GM12891 (cell line): ENCODE results near the gene PLEKHD1.

Experiments used
- DNase-seq: peaks from one replicate; pipeline ENCODE4 v3.0.0; 2011; ENCODE audit warnings: low spot score; ENCODE audit not compliant: insufficient read length
- FAIRE-seq: peaks from 2 replicates; lab custom pipeline; 2011; peaks lifted over from hg19 to GRCh38; lab: Jason Lieb, UNC
- PAX5 ChIP-seq: IDR thresholded peaks from 2 replicates; pipeline ENCODE4 v1.6.1; 2011; ENCODE audit warnings: low read length, moderate library complexity, mild to moderate bottlenecking; ENCODE audit not compliant: insufficient read depth, severe bottlenecking
- POLR2A ChIP-seq: IDR thresholded peaks from 2 replicates; pipeline ENCODE4 v1.6.1; 2011; ENCODE audit warnings: low read depth, low read length, control low read depth
- POLR2AphosphoS5 ChIP-seq: IDR thresholded peaks from 2 replicates; pipeline ENCODE4 v1.6.1; 2011; ENCODE audit warnings: low read depth, low read length, control low read depth
- POU2F2 ChIP-seq: IDR thresholded peaks from 2 replicates; pipeline ENCODE4 v1.6.1; 2011; ENCODE audit warnings: low read depth, mild to moderate bottlenecking, control low read depth, low read length, moderate library complexity
- SPI1 ChIP-seq: IDR thresholded peaks from 2 replicates; pipeline ENCODE4 v1.6.1; 2011; ENCODE audit warnings: low read depth, low read length, control low read depth
- TAF1 ChIP-seq: IDR thresholded peaks from 2 replicates; pipeline ENCODE4 v1.6.1; 2011; ENCODE audit warnings: low read depth, low read length, control low read depth

The PLEKHD1 gene

DNA sequence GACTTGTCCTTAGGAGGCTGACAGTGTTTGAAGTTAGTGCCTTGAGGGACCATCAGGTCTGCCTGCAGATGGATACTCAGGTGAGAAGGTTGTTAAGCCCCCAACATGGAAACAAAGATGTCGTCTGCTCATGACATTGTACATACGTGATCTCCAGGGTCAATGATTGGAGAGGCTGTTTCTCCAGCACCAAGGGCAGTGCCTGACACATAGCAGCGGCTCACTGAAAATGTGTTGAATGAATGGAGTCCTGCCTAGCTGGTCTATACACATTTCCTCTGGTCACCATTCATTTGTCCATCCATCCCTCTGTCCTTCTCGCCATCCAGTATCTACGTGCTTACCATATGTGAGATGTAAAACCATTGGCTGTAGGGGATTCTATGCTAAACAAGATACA, 83.0 kb downstream of the PLEKHD1 start:
- FAIRE-seq (no peak), DNase-seq (no peak)
- TF ChIP-seq TAF1 (no peak), PAX5 (no peak), POLR2A (no peak)

DNA sequence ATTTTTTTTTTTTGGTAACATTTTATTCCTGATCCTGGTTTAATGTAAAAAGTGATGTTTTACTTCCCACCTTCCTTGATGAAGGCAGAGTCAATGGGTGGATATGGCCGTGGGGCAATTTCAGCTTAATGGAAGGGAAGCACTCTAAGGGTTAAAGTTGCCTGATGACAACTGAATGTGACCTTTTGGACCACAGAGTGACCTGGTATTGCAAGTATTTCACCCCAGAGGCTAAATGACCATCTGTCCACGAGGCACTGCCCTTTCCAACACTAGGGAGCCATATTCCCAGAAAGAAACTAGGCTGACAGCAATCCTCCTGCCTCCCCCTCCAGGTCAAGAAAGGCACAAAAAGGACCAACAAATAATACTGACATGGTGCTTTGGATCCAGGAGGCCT, 85.3 kb downstream of the PLEKHD1 start:
- FAIRE-seq, result no peak
- no peak for DNase-seq
- no peak for TF ChIP-seq SPI1
- no peak for TF ChIP-seq POLR2AphosphoS5
- no peak for TF ChIP-seq POU2F2
- TF ChIP-seq PAX5, result no peak
- no peak for TF ChIP-seq POLR2A
- TF ChIP-seq TAF1, result no peak

DNA sequence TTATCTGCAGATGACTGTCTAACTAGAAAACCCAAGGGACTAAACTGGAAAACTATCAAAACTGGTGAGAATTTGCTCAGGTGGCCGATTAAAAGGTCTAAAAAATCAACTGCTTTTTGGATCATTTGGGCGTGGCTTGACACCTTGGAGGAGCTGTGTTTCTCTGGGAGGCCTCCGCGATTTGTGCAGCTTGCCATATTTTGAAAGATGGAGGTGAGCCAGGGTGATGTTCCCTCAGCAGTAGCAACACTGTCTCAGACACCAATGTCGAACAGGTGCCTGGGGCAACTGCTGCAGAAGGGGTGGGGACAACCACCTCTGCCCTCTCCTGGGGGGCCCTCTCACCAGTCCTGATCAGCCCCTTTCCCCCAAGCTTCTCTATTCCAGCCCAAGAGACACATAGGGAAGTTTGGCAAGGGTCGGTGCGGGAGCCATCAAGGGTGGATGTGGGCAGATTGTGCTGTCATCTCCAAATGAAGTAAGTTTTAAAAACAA, 86.4 kb downstream of the PLEKHD1 start:
- FAIRE-seq, result no peak
- TF ChIP-seq POLR2A (no peak), PAX5 (no peak)
- no peak for DNase-seq

DNA sequence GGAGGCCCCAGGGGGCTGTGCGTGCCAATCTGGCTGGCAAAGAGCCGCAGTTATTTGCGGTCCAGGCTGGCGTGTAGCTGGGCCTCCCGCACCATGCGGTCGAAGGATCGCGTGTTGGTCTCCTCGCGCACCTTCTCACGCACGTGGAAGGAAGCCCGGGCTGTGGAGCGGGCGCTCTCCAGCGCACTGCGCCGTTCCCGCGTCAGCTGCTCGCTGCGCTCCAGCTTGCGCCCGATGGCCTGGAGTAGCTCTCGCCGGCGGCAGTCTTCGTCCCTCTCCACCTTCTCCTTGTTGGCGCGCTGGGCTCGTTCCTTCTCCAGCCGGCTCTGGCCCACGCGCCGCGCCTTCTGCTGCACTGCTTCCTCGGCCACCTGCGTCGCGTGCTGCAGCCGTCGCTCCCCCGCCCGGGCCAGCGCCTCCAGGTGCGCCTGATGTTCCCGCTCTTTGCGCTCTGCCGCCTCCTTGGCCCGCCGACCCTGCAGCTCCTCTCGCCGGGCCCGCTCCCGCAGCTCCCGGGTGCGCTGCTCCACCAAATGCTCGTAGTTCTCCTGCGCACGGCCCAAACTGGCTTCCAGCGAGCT, 87.0 kb downstream of the PLEKHD1 start:
- no peak for TF ChIP-seq PAX5
- no peak for TF ChIP-seq TAF1
- TF ChIP-seq SPI1, result no peak
- TF ChIP-seq POLR2A, result no peak
- TF ChIP-seq POU2F2, result no peak
- TF ChIP-seq POLR2AphosphoS5, result no peak
- DNase-seq, result no peak
- FAIRE-seq, result no peak

DNA sequence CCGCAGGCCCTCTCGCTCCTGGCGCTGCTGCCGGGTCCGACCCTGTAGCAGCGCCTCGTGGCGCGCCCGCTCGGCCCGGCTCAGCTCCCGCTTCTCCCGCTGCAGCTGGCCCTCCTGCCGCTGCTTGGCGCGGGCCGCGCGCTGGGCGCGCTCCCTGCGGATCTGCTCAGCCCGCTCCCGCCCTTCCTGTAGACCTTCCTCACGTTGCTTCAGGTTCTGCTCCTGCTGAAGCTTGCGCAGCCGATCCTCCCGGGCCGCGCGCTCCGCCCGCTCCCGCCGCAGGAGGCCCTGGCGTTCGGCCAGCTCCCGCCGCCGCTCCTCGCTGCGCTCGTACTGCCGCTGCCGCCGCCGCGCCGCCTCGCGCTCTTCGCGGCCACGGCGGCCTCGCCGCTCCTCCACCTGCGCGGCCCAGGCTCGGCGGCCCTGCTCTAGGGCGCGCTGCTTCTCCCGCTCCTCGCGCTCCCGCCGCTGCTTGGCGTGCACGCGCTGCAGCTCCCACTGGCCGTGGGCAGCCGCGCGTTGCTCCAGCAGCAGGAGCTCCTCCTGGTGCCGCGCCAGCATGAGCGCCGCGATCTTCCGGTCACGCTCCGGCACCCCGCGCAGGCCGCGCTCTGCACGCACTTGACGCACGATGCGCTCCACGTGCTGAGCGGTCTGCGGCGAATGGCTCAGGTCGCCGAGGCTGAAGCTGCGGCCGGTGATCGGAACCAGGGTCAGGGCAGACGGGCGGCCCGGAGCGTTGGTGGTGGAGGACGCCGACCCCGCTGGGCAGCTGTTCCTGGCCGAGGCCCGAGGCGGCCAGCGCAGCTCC, 87.7 kb downstream of the PLEKHD1 start:
- FAIRE-seq (no peak), DNase-seq (peak; percentile 37)
- no peak for TF ChIP-seq PAX5

DNA sequence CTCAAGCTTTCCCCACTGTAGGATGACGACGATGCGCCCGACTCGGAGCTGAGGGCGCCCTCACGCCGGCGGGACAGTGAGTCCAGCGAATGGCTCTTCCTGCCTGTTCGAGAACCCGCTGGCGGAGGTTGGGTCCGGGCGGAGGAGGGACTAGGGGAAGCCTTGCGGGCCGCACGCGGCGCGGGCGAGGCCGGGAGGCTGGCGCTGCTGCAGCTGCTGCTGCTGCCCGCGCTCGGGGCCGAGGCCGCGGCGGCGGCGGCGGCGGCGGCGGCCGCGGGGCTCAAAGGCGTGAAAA, 88.3 kb downstream of the PLEKHD1 start:
- DNase-seq (no peak), FAIRE-seq (no peak)
- no peak for TF ChIP-seq TAF1
- no peak for TF ChIP-seq POU2F2
- no peak for TF ChIP-seq SPI1
- TF ChIP-seq POLR2AphosphoS5, result no peak
- TF ChIP-seq POLR2A, result no peak
- TF ChIP-seq PAX5, result no peak

DNA sequence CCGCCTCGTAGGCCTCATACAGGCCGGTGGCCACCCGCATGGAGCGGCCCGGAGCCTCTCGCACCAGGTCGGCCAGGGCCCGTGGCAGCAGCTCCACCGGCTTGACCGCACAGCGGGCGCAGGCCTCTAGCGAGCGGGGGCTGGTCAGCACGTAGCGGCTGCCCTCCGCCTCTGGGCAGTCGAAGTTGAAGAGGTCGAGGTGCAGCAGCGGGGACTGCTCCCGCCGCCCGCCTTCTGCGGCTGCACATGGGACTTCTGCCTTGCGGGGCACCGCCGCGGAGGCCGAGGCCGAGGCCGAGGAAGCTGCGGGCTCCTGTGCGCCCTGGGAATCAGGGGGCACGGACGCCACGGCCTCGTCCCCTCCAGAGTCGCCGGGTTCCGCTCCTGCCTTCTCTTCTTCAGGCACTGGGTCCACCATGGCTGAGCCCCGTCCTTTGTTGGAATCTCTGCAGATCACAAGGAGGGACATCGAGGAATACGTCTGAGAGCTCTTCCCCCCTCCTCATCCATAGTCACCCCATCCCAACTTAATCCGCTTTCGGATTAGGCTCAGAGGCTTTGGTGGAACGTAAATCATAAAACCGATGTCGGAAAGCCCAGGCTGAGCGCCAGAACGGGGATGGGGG, 88.8 kb downstream of the PLEKHD1 start:
- FAIRE-seq, result no peak
- DNase-seq, result no peak
- TF ChIP-seq POU2F2, result no peak

DNA sequence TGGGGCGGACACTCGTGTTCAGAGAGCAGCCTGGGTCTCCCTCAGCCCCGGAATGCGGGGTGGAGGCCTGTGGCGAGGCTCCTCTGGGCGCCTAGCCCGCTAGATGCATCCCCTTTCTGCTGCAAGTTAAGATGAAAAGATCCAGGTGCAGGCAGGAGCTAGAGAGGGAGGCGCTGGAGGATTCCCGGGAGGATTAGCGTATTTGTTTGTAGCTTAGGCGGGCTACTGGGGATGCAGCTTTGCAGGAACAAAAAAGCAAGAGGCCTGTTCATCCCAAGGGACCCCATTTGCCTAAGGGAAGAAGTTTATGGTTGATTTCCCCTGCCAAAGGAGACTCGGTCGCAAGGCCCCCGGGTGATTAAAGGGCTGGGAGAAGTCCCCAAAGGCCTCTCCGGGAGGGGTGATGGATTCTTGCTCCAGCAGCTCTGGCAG, 89.3 kb downstream of the PLEKHD1 start:
- FAIRE-seq (no peak), DNase-seq (no peak)
- TF ChIP-seq POU2F2, result no peak
- TF ChIP-seq POLR2AphosphoS5, result no peak
- TF ChIP-seq PAX5, result no peak
- no peak for TF ChIP-seq SPI1
- TF ChIP-seq POLR2A, result no peak
- no peak for TF ChIP-seq TAF1

DNA sequence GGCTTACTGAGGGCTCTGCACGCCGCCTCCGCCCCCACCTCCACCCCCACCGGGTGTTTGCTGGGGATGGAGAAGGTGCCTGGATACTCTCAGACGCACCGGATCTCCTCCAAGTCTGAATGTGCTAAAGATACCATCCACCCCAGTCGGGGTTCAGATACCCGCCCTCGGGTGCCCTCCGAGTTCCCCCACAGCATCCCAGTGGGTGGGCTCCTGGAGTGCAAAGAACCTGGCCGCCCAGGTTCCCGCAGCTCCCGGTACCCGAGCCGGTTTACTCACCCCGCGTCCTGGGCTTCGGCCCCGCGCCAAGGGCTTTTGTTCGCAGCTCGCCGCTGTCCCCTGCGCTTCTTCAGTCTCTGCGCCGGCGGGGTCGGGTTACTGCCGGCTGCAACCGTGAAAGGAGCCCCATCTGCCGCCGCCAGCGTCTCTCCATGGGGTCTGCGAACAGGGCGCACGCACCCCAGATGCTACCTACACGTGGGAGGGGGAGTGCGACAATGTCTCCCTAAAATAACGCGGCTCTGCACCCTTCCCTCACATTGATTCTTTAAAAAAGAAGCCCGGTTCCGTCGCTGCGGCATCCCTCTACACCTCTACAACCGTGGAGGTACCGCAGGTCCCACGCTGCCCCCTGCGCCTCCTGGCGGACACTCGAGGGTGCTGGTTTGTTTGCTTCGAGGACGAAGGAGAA, 89.9 kb downstream of the PLEKHD1 start, which contains the start of gene CCDC177:
CCDC177 (minus strand) TSS at position 609 of the 691 bp plus-strand sequence. CDS start 1,249 bp downstream, outside the sequence.
- DNase-seq, result peak; percentile 80
- TF ChIP-seq PAX5, result no peak
- no peak for TF ChIP-seq TAF1
- no peak for TF ChIP-seq POLR2AphosphoS5
- TF ChIP-seq SPI1, result no peak
- no peak for TF ChIP-seq POLR2A
- no peak for TF ChIP-seq POU2F2
- peak; percentile 70 for FAIRE-seq

DNA sequence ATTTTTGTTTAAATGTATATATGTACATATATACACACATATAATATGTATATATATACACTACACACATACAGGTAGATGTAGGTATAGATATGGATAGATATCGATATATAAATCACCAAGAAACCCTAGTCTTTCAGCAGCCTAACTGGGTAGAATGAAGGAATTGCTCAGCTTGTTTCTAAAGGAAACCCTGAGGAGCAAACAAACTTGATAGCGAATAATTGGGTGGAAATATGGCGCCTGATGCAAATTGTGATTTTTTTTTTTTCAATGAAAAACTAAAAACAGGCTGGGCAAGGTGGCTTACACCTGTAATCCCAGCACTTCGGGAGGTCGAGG, 90.4 kb downstream of the PLEKHD1 start:
- no peak for TF ChIP-seq POU2F2
- no peak for TF ChIP-seq POLR2AphosphoS5
- FAIRE-seq, result no peak
- no peak for DNase-seq
